Measurements from ENCODE around the gene ITSN1.

ITSN1 gene

DNA sequence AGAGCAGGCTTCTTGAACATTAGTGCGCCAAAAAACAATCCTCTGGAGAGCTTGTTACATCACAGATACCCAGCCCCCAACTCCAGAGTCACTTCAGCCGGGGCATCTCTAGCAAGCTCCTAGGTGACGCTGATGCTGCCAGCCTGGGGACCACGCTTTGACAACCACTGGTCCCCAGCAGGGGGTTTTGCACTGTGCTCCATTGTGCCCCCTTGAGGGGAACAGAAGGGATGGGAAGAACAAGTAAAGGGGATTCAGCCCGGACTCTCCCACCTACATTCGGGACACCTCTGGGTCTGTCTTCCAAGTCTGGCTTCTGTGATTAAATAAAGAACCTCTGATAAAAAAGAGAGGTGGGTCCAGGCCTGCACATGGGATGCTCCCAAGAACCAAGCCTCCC lies 212.9 kb downstream of the ITSN1 start:
- no peak for DNase-seq (ENCODE audit: low spot score)

DNA sequence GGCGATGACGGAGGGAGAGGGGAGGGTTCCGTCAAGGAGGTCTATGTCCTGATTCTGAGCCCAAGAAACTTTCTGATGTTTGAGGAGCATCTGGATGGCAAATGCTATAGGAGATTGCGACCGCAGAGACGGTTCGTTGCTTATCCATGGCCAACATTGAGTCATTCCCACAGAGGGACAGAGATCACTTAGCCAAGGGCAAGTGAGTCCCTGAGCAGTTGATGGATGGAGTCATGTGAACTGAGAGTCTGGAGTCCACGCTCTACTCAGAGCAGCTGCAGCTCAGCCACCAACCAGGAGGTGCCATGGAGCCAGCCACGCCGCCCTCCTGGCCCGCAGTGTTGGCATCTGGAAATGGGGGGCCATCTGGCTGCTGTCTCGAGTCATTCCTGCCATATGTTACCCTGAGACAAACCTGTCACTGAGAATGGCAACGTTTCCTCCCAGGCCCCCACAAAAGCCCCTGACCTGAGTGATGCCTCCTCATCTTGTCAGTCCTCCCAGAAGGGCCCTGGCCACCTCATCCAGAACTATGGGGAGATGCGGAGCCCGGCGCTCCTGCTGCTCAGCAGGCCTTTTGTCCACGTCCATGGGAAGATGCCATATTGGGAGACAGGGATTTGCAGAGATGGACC lies 214.7 kb downstream of the ITSN1 start:
- TF ChIP-seq, protein P1, sequence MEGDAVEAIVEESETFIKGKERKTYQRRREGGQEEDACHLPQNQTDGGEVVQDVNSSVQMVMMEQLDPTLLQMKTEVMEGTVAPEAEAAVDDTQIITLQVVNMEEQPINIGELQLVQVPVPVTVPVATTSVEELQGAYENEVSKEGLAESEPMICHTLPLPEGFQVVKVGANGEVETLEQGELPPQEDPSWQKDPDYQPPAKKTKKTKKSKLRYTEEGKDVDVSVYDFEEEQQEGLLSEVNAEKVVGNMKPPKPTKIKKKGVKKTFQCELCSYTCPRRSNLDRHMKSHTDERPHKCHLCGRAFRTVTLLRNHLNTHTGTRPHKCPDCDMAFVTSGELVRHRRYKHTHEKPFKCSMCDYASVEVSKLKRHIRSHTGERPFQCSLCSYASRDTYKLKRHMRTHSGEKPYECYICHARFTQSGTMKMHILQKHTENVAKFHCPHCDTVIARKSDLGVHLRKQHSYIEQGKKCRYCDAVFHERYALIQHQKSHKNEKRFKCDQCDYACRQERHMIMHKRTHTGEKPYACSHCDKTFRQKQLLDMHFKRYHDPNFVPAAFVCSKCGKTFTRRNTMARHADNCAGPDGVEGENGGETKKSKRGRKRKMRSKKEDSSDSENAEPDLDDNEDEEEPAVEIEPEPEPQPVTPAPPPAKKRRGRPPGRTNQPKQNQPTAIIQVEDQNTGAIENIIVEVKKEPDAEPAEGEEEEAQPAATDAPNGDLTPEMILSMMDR (IDR thresholded peaks at IDR 0.05; ENCODE audit: extremely low read depth, missing control alignments) = no peak
- DNase-seq (ENCODE audit: low spot score) = no peak

More for the DNA sequence above, 212.9 kb downstream of the ITSN1 start:
- TF ChIP-seq, protein P1 (IDR thresholded peaks at IDR 0.05; ENCODE audit: extremely low read depth, missing control alignments) = no peak

DNA sequence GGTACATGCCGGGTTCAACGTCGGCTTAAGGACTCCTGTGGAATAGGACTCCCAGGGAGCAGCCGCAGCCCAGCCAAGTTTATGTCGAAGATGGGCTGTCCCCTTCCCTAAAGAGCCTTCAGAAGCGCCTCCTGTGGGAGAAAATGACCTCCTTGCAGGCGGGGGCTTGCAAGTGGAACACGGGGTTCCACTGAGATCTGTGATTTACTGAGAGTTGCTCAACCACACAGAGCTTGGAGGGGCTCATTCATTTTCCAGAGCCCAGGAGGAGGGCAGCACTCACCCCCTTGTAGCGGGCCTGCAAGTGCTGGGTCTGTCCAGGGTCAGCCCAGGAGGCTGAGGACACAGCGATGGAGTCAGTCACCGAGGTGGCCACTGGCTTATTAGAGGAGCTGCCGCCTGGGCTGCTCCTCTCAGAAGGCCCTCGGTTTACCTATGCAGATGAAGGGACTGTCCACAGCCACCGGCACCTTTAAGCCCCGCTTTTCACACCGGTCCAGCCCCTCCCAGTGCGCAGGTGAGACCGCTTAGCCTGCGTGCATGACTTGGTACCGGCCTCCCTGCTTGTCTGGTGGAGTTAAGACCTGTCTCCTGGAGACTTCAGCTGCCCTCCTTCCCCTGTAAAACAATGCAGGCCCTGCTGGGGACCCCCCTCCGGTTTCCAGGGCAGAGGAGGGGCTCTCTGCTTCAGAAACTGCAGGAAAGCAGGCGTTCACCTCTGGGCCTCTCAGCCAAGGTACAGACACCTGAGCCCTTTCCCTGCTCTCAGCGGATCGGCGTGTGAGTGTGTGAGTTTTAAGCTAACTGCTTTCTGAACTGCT lies 215.8 kb downstream of the ITSN1 start:
- TF ChIP-seq, protein P1 (IDR thresholded peaks at IDR 0.05; ENCODE audit: extremely low read depth, missing control alignments) = no peak
- DNase-seq (ENCODE audit: low spot score) = no peak

DNA sequence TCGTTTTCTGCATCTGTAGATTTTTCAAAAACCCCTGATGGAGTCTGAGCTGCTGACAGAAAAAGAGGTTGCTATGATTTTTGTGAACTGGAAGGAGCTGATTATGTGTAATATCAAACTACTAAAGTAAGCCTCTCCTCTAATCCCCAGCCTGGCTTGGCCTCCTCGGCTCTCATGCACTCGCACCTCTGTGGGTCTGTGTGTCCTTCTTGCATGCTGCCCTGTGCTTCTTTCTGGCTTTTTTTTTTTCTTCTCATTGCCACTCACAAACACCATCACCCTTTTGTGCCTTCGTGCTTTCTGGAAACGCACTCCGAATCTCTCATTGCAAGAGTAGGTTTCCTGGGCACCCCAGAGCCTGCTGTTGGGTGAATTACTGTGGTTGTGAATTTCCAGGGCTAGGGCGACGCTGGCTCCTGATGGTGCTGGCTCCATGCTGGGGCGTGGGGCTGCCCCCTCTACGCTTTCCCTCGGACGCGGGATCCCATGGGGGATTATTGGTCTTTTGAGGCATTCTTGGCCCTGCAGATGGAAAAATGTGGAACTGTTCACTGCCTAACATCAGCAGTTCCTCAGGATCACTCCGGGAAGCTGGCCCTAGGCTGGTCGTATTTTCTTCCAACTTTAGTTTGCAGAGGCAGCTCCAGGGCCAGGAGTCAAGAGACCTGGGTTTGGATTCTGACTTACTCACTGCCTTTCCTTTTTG lies 216.5 kb downstream of the ITSN1 start:
- TF ChIP-seq, protein P1 (IDR thresholded peaks at IDR 0.05; ENCODE audit: extremely low read depth, missing control alignments) = no peak
- no peak for DNase-seq (ENCODE audit: low spot score)

DNA sequence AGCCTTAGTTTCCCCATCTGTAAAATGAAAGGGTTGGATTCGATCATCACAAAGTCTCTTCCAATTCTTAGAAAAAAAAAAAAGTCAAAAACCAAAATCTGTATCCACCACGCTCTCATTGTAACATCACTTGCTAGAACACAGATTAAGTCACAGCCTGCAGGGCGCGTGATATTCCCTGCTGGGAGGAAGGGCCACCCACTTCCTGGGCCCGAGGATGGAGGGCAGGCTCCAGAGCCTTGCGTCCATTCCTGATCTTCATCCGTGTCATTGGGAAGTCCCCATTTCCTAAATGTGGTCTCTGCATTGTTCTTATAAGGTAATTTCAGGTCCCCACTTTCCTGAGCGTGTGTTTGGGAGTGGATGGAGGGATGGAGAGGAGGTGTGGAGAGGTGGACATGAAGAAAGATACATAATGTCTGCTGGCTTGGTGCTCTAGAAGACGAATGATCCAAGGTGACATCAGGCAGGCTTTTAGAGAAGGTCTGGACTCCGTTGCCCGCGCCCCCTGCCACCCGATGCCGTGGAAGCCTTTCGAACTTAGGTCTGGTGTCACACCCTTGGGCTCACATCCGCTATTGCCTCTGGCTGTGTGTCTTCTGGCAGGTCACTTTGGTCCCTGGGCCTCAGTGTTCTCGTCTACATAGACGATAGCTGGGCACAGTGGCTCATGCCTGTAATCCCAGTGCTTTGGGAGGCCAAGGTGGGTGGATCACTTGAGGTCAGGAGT lies 217.2 kb downstream of the ITSN1 start:
- no peak for DNase-seq (ENCODE audit: low spot score)
- TF ChIP-seq, protein P1 (IDR thresholded peaks at IDR 0.05; ENCODE audit: extremely low read depth, missing control alignments) = no peak

DNA sequence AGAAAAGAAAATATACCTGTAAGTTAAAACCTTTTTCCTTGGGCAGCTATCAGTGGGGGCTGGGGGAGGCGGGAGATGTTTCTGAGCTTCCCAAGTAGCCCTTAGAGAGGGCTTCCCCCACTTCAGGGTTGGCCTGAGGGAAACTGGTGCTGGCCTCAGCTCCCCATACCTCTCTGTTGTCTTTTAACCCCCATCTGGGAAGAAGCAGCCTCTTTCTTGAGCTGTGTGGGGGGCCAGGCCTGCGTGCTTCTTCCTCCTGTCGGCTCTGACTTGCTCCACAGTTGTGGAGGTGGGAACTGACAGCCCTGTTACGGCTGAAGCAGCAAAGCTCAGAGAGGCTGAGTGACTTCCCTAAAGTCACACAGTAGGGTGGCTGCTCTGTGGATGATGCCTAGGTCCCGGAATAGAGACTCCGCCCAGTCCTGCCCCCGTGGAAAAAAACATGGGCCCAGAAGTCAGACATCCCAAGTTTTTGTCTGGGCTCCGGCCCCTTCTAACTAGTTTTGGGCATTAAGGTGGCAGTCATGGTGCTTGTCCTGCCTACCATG lies 218.1 kb downstream of the ITSN1 start:
- no peak for DNase-seq (ENCODE audit: low spot score)
- TF ChIP-seq, protein P1 (IDR thresholded peaks at IDR 0.05; ENCODE audit: extremely low read depth, missing control alignments) = no peak

All from GM20000 (cell line).